Duodenal mucosa (tissue), 2 donors: ENCODE data around the gene TAS1R2.

Experiments used
- H3K27ac ChIP-seq: one replicate; pipeline ENCODE4 v1.7.0; 2013; ENCODE audit warnings: low read depth, low read length
- H3K27me3 ChIP-seq, 2 donors: one replicate each; pipeline ENCODE4 v1.7.0; 2013; ENCODE audit warnings: low read length in 2 of 2, control low read depth in 1 of 2; ENCODE audit not compliant: insufficient read depth in 2 of 2, control insufficient read depth in 1 of 2
- H3K36me3 ChIP-seq, 2 donors: one replicate each; pipeline ENCODE4 v1.7.0; 2013; ENCODE audit warnings: low read length in 2 of 2, control low read depth in 1 of 2; ENCODE audit not compliant: insufficient read depth in 2 of 2, control insufficient read depth in 1 of 2
- H3K4me1 ChIP-seq, 2 donors: one replicate each; pipeline ENCODE4 v1.7.0; 2013; ENCODE audit warnings: low read length in 2 of 2, control low read depth in 1 of 2; ENCODE audit not compliant: insufficient read depth in 2 of 2, control insufficient read depth in 1 of 2
- H3K4me3 ChIP-seq, 2 donors: one replicate each; pipeline ENCODE4 v1.7.0; 2013; ENCODE audit warnings: low read length in 2 of 2, low read depth in 1 of 2
- H3K9ac ChIP-seq, 2 donors: one replicate each; pipeline ENCODE4 v1.7.0; 2013; ENCODE audit warnings: low read length in 2 of 2, low read depth in 1 of 2
- H3K9me3 ChIP-seq, 2 donors: one replicate each; pipeline ENCODE4 v1.7.0; 2013; ENCODE audit warnings: low read length in 2 of 2, control low read depth in 1 of 2; ENCODE audit not compliant: control insufficient read depth in 1 of 2

Gene TAS1R2

DNA sequence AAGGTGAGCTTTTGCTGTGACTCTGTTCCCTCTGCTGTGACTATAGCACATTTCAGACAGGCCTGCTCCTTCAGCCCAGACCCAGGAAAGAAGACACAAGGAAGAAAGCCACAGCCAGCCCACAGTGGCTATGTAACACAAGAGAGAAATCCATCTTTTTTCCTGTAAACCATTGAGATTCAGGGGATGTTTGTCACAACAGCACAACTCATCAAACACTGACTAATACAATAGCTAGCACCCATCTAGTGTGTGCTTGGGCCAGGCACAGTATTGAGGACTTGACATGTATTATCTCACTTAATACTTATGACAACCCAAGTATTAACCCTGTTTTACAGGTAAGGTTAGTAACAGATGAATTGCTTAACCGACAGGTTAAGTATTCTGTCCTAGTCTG is 29.8 kb downstream of the TAS1R2 start:
- no peak overlapping the region for H3K27ac ChIP-seq
- no peaks in the 10 kb centered on the region for H3K36me3 ChIP-seq
- H3K9ac ChIP-seq = no peak overlapping the region
- H3K4me3 ChIP-seq = no peak overlapping the region
- H3K27me3 ChIP-seq = peaks cover 9 to 10% of the 10 kb centered on the region in 2 donors
- no peaks in the 10 kb centered on the region for H3K4me1 ChIP-seq
- H3K9me3 ChIP-seq = no peaks in the 10 kb centered on the region

DNA sequence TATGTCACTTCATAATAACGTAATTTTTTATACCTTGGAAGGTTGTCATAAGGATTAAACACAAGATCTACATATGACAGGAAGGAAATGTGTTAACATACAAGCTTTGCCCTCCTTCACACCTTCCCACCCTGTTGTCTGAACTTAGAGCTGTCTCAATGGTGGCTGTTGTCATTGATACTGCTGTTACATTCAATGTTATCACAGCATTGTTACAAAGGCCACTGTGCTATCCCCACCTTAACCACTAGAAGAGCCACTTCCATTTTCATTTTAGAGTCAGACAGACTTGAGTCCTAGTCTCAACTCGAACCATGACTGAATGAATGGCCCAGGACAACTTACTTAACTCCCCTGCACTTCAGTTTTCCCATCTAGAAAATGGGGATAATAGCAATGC is 31.2 kb downstream of the TAS1R2 start:
- Histone ChIP-seq H3K36me3 (no peaks in the 10 kb centered on the region), H3K27ac (no peak overlapping the region), H3K4me1 (no peaks in the 10 kb centered on the region), H3K9me3 (no peaks in the 10 kb centered on the region), H3K4me3 (no peak overlapping the region), H3K27me3 (peaks cover 4 to 9% of the 10 kb centered on the region in 2 donors), H3K9ac (no peak overlapping the region)

DNA sequence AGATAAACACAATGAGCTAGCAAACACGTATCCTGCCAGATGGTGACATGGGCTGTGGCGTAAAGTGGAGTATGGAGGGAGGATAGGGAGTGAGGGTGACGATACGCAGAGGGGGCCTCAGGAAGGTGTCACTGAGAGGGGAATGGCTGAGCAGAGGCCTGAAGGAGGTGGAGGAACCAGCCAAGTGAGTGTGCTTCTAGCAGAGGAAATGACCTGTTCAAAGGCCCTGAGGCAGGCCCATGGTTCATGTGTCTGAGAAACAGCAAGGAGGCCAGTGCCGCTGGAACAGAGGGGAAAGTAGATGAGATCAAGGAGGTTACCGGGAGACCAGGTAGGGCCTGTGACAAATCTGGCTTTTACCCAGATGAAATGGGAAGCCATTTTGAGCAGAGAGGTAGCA is 36.0 kb downstream of the TAS1R2 start:
- H3K27ac ChIP-seq = no peak overlapping the region
- peaks cover 15 to 22% of the 10 kb centered on the region in 2 donors for H3K27me3 ChIP-seq
- no peaks in the 10 kb centered on the region for H3K36me3 ChIP-seq
- no peak overlapping the region for H3K9ac ChIP-seq
- no peak overlapping the region for H3K4me3 ChIP-seq
- H3K9me3 ChIP-seq = no peaks in the 10 kb centered on the region
- H3K4me1 ChIP-seq = no peaks in the 10 kb centered on the region

DNA sequence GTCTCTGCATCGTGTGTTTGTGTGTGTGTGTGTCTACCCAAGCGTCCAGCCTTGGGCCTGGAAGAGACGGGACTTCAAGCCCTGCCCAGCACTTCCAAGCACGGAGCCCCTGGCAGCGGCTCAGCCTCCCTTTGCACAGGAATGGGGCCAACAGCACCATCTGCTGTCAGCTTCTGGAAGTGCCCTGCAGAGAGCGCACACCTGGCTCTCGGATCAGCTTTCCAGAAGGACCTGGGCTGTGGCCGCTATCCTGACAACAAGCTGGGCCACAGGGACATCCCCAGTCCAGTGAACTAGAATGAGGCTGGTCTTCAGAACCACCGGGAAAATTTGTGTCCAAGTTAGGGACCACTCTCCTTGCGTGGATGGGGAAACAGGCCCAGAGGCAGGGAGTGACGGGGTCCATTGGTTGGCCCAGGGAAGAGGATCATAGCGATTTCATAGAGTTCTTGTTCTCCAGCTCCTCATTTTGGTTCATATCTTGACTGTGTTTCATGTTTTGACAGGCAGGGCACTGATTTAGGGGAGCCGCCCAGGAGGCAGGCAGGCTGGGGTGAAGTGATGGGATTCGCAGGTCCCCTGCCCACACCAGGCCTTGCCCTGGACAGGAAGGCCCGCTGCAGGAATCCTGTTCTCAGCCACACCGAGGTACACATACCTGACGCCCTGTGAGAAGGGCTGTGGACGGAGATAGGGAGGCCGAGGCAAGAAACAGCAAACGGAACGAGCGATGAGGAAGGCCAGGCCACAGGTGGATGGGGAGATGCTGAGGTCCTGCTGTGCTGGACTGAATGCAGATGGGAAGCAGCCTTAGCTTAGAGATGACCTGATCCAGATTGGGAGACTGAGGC is 38.4 kb downstream of the TAS1R2 start:
- H3K36me3 ChIP-seq = no peaks in the 10 kb centered on the region
- H3K4me1 ChIP-seq = no peaks in the 10 kb centered on the region
- H3K4me3 ChIP-seq = no peak overlapping the region
- no peak overlapping the region for H3K27ac ChIP-seq
- no peak overlapping the region for H3K9ac ChIP-seq
- peaks cover 6 to 25% of the 10 kb centered on the region in 2 donors for H3K27me3 ChIP-seq
- no peaks in the 10 kb centered on the region for H3K9me3 ChIP-seq

DNA sequence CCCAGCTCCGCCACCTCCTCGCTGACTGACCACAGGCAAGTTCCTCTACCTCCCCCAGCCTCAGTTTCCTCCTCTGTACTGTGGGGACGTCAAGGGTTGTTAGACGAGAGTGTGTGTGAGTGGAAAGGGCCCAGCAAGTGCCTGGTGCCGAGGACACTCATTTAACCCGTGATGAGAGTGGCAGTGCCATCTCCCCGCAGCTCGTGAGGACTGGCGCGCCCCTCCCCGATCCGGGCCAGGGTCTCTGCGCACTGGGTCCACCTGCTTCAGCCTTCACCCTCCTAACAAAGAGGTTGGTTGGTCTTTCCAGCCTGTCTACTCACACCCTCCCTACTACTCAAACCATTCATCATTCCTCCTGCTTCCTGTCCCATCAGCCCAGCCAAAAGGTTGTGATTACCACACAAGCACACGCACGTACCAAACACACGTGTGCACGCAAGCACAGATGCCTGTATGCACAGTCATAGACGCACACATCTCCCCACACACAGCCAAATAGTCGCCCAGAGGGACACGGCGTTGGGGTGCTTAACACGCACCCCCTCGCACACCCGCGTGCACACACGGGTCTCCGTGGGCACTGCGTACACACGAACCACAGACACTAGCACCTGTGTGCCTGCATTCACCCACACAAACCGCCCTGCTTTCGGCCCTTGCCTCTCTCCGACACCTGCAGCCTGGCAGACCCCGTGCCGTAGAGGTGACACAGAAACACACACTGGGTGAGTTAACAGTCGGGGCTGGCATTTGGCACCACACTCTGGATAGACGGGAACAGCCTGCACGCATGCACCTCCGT is 39.3 kb downstream of the TAS1R2 start:
- no peaks in the 10 kb centered on the region for H3K4me1 ChIP-seq
- H3K9me3 ChIP-seq = no peaks in the 10 kb centered on the region
- H3K9ac ChIP-seq = no peak overlapping the region

DNA sequence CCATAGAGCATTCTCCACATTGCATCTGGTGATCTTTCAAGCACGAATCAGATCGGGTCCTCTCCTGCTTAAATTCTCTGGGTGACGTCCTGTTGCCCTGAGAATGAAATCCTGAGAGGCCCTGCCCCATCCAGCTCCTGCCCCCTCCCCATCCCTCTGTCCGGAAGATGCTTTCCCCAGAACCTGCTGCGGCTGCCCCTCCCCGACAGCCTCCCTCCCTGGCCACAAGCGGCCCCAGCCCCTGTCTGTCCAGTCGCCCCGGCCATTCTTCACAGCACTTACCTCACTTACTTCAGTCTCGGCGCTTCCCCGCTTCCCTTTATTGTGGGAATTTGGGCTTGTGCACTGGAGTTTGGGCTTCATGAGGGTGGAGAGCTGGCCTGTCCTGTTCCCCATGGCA is 40.3 kb downstream of the TAS1R2 start:
- Histone ChIP-seq H3K9ac (no peak overlapping the region), H3K4me1 (no peaks in the 10 kb centered on the region), H3K36me3 (no peaks in the 10 kb centered on the region), H3K4me3 (no peak overlapping the region), H3K27ac (no peak overlapping the region), H3K9me3 (no peaks in the 10 kb centered on the region), H3K27me3 (peaks cover 12 to 34% of the 10 kb centered on the region in 2 donors)

More for the DNA sequence above, 39.3 kb downstream of the TAS1R2 start:
- Histone ChIP-seq H3K27me3 (peaks cover 10 to 29% of the 10 kb centered on the region in 2 donors), H3K36me3 (no peaks in the 10 kb centered on the region), H3K27ac (no peak overlapping the region), H3K4me3 (no peak overlapping the region)

DNA sequence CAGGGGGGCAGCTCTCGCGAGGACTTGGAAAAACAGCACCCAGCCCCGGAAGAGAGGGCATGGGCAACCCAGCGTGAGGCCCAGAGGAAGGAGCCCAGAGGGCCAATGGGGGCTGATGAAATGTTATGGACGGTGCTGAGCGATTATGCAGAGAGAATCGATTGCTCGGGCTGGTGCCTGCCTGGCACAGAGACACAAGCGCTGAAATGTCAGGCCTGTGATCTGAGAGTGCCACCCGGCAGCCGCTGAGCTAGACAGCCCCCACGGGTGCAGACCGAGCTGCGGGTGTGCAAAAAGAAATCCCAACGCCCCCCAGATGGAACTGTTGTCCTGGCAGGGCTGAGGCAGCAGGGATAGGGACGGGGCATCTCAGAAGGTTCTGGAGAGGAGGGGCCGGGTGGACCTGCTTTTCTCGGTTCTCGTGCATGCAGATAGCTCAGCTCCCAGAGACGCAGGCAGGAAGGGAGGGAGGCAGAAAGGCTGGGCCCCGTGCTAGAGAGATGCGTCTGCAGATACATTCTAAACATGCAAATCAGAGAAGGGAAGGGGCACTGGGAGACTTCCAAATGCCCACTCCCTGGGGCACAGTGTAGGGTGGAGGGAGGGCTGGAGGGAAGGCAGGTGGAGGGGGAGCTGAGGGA is 41.5 kb downstream of the TAS1R2 start:
- Histone ChIP-seq H3K27ac (no peak overlapping the region), H3K36me3 (no peaks in the 10 kb centered on the region), H3K9me3 (no peaks in the 10 kb centered on the region), H3K9ac (no peak overlapping the region), H3K4me3 (no peak overlapping the region), H3K27me3 (peaks cover 12 to 34% of the 10 kb centered on the region in 2 donors), H3K4me1 (no peaks in the 10 kb centered on the region)

DNA sequence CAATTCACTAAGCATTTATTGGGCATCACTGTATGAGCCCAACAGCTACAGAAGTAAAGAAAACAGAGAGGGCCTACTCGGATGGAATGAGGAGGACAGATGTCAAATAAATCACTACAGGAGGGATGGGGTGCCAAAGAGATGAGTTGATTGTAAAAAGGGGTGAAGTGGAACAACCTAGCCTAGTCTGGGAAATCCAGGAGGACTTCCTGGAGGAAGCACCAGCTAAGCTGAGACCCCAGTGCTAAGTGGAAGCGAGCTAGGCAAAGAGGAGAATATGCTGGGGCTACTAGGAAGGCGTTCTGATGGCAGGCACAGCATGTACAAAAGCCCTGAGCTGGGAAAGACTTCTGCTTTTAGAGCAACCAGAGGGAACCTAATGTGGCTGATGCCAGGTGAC is 42.1 kb downstream of the TAS1R2 start:
- Histone ChIP-seq H3K4me1 (no peaks in the 10 kb centered on the region), H3K27me3 (peaks cover 12 to 34% of the 10 kb centered on the region in 2 donors)

DNA sequence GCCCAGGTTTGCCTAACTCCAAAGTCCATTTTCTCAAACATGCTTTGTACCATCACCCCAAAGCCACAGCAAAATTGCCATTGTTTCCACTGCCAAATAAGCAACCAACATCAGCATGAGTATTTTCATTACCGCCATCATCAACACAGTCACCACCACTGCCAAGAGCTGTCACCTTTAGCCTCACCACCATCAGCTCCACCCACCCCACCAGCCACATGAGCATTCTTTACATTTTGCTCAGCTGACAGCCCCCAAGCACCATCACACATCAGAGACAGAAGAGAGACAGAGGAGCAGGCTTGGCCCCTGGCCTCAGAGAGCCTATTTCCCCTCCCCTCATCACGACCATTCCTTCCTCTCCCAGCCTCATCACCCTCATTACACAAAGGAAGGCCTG is 42.7 kb downstream of the TAS1R2 start:
- no peak overlapping the region for H3K9ac ChIP-seq
- no peaks in the 10 kb centered on the region for H3K4me1 ChIP-seq

More for the DNA sequence above, 42.1 kb downstream of the TAS1R2 start:
- Histone ChIP-seq H3K9me3 (no peaks in the 10 kb centered on the region), H3K9ac (no peak overlapping the region), H3K4me3 (no peak overlapping the region), H3K36me3 (no peaks in the 10 kb centered on the region), H3K27ac (no peak overlapping the region)

More for the DNA sequence above, 42.7 kb downstream of the TAS1R2 start:
- no peaks in the 10 kb centered on the region for H3K9me3 ChIP-seq
- H3K27ac ChIP-seq = no peak overlapping the region
- H3K36me3 ChIP-seq = no peaks in the 10 kb centered on the region
- H3K27me3 ChIP-seq = peaks cover 12 to 34% of the 10 kb centered on the region in 2 donors
- H3K4me3 ChIP-seq = no peak overlapping the region
